ENCODE data around the gene UBE2I. TPM values are rescaled to one million over a fixed set of nuclear protein-coding genes. Genes with fewer than 3 reads are reported as not detected.

The UBE2I gene
- total RNA-seq, 2 donors from 2014 or later = 58.8 to 59.5 TPM

DNA sequence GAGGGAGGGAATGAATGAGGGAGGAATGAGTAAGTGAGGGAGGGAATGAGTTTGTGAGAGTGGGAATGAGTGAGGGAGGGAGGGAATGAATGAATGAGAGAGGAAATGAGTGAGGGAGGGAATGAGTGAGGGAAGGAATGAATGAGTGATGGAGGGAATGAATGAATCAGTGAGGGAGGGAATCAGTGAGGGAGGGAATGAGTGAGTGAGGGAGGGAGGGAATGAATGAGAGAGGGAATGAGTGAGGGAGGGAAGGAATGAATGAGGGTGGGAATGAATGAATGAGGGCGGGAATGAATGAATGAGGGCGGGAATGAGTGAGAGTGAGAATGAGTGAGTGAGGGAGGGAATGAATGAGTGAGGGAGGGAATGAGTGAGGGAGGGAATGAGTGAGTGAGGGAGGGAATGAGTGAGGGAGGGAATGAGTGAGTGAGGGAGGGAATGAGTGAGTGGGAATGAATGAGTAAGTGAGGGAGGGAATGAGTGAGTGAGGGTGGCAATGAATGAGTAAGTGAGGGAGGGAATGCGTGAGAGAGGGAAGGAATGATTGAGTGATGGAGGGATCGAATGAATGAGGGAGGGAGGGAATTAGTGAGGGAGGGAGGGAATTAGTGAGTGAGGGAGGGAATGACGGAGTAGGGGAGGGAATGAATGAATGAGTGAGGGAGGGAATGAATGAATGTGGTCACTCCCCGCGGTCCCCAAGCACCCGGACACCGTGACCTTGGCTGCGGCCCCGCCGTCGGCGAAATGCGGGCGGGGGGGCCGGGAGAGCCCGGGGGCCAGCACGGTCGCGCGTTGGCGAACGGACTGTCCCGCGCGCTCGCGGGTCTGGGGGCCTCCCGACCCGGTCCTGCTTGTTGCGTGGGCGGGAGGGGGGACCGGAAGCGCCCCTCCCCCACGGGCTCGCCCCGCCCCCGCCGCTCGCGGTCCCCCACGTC is 1.1 kb upstream of the UBE2I start:
- Histone ChIP-seq H3K9me3 (no peaks in the 10 kb centered on the region), H3K4me1 (peaks cover 0 to 29% of the 10 kb centered on the region in 2 donors), H3K36me3 (no peaks in the 10 kb centered on the region), H3K27ac (peak overlapping the region; percentile 97 to 98), H3K4me3 (peak overlapping the region; percentile 48 to 76), H3K27me3 (no peaks in the 10 kb centered on the region)
- no peak for DNase-seq (ENCODE audit: low spot score)
- TF ChIP-seq, protein P1, sequence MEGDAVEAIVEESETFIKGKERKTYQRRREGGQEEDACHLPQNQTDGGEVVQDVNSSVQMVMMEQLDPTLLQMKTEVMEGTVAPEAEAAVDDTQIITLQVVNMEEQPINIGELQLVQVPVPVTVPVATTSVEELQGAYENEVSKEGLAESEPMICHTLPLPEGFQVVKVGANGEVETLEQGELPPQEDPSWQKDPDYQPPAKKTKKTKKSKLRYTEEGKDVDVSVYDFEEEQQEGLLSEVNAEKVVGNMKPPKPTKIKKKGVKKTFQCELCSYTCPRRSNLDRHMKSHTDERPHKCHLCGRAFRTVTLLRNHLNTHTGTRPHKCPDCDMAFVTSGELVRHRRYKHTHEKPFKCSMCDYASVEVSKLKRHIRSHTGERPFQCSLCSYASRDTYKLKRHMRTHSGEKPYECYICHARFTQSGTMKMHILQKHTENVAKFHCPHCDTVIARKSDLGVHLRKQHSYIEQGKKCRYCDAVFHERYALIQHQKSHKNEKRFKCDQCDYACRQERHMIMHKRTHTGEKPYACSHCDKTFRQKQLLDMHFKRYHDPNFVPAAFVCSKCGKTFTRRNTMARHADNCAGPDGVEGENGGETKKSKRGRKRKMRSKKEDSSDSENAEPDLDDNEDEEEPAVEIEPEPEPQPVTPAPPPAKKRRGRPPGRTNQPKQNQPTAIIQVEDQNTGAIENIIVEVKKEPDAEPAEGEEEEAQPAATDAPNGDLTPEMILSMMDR (IDR thresholded peaks at IDR 0.05) = no peak

DNA sequence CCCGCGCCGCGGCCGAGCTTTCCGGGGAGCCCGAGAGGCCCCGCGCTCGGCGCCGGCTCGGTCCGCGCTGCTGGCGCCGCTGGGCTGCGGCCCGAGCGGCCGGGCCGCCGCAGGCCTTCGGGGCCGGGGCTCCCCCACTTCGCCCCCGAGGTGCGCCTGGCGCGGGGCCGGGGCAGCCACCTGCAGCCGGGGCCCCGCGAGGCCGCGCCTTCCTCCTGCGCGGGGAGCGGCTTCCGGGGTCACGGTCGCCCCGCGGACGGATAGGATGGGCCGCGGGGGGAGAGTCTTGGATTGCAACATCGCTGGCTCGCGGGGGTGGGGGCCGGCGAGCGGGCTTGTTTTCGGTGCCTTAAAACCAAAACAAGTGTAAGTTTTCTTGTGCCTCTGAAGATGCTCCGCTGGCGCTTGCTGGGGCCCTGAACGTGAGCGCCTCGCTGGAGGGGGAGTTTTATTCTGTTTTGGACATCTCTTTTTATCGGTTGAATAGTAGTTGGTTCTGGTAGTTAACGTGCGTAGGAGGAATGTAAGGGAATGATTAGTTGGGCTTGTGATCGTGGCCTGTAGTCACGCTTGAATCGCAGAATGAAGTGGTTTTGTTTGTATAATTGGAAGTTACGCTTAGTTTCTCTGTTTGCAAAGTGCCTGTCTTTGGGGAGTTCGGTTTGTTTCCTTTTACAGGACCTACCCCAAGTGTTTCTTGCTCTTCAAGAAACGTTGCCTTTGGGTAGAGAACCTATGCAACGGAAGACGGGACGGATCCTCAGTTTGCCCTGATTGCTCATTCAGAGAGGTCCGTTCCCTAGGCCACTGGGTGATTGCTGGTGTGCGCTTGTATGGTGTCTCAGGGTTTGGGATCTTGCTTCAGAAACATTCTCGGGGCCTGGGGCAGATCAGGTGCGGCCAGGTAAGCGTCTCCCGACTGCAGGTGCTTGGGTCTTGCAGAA is 724 bp downstream of the UBE2I start:
- DNase-seq (ENCODE audit: low spot score) = peak; percentile 62
- H3K4me1 ChIP-seq = peaks cover 0 to 36% of the 10 kb centered on the region in 2 donors

DNA sequence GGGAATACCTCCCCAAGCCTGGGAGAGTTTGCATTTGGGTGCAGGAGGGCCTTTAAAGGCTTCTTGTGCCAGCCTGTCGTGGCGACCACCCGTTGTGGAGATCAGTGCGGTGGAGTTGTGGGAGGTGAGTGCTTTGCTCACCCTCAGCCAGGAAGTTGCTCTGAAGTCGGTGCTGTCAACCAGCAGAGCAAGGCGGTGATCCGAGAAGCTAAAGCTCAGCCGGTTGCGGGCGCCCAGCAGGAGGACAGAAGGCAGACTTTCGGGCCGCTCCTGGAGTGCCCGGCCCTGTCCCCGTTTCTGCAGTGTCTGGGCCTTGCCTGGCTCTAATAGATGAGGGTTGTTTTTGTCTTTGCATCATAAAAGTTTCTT is 1.4 kb downstream of the UBE2I start:
- H3K9me3 ChIP-seq = no peaks in the 10 kb centered on the region
- peaks cover 22% of the 10 kb centered on the region for H3K36me3 ChIP-seq
- DNase-seq (ENCODE audit: low spot score) = no peak
- H3K27ac ChIP-seq = peak overlapping the region; percentile 64 to 81
- H3K4me3 ChIP-seq = peak overlapping the region; percentile 76 to 77
- TF ChIP-seq, protein P1 (IDR thresholded peaks at IDR 0.05) = no peak
- no peaks in the 10 kb centered on the region for H3K27me3 ChIP-seq
- peaks cover 0 to 36% of the 10 kb centered on the region in 2 donors for H3K4me1 ChIP-seq

More for the DNA sequence above, 724 bp downstream of the UBE2I start:
- Histone ChIP-seq H3K27me3 (no peaks in the 10 kb centered on the region), H3K9me3 (no peaks in the 10 kb centered on the region), H3K27ac (peak overlapping the region; percentile 64 to 81), H3K36me3 (peaks cover 15% of the 10 kb centered on the region), H3K4me3 (peak overlapping the region; percentile 76 to 77)
- TF ChIP-seq, protein P1 (IDR thresholded peaks at IDR 0.05) = no peak

DNA sequence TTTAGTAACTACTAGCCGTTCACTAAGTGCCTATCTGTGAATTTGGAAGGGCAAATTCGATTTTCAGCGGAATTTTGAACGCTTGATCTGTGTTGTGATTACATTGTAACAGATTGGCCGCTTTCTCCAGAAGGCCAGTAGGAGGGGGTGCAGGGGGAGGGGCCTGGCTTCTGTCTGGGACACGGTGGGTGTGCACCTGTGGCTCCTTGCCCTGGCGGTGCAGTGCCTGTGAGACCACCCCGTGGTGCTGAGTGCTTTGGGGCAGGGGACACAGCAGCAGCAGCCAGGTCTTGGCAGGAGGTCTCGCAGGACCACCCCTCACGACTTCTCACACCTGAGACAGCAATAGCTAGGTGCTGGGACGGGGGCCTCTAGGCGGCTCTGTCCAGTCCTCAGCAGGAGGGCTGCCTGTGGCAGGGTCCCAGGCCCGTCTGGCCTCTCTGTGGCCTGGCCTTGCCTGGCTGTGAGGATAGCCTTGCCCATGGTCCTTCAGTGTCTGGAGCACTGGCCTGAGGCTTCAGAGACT is 1.8 kb downstream of the UBE2I start:
- H3K4me1 ChIP-seq = peaks cover 0 to 36% of the 10 kb centered on the region in 2 donors
- H3K9me3 ChIP-seq = no peaks in the 10 kb centered on the region
- peak overlapping the region; percentile 71 to 81 for H3K27ac ChIP-seq
- DNase-seq (ENCODE audit: low spot score) = no peak
- TF ChIP-seq, protein P1 (IDR thresholded peaks at IDR 0.05) = no peak
- no peaks in the 10 kb centered on the region for H3K27me3 ChIP-seq
- H3K4me3 ChIP-seq = peak overlapping the region; percentile 76 to 77
- peaks cover 26% of the 10 kb centered on the region for H3K36me3 ChIP-seq

DNA sequence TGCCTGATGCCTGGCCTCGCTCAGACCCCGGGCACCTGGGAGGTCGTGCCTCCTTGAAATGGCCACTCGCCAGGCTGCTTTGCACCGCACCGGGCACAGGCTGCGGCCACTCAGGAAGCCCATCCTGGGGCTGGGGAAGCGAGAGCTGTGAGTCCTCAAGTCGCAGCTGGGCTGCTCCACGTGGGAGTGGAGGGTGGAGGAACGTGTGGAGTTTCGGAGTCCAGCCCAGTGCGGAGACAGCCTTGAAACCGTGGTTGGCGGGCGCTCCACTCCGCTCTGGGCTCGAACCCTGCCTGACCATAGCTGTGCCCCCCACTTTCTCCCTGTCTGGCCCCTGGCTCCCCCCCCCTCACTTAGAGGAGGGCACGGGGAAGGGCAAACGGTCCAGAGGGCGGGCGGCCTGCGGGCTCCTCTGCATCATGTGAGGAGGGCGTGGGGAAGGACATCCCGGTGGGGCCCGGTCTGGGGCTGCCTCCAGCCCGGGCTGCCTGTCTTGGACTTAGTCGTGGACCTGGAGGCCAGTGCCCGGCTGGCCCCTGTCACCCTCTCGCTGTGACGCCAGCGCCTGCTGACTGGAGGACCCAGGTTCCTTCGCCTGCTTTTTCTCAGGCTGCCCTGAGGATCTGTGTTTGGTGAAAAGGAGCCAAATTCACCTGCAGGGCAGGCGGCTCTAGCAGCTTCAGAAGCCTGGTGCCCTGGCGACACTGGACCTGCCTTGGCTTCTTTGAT is 2.5 kb downstream of the UBE2I start:
- no peak for DNase-seq (ENCODE audit: low spot score)
- Histone ChIP-seq H3K4me1 (peaks cover 0 to 36% of the 10 kb centered on the region in 2 donors), H3K9me3 (no peaks in the 10 kb centered on the region), H3K4me3 (peak overlapping the region in 1 of 2 donors; percentile 76), H3K27me3 (no peaks in the 10 kb centered on the region), H3K36me3 (peaks cover 32% of the 10 kb centered on the region), H3K27ac (peak overlapping the region; percentile 71 to 81)
- TF ChIP-seq, protein P1 (IDR thresholded peaks at IDR 0.05) = no peak
